Renal cortex interstitium (tissue), 11 donors: ENCODE data around the gene PROK1. TPM values are rescaled to one million over a fixed set of nuclear protein-coding genes. Genes with fewer than 3 reads are reported as not detected.

Experiments
- DNase-seq, 11 donors: peaks; one replicate each; pipeline ENCODE4 v3.0.0-alpha.2; 2013; ENCODE audit warnings: low read depth in 9 of 11, low spot score in 4 of 11; ENCODE audit errors: extremely low read depth in 1 of 11
- polyA plus RNA-seq, 3 donors: library from polyadenylated mRNA; unstranded; fragments of 120-200 nt; gene quantifications; one replicate each; pipeline ENCODE4 v1.2.1, GENCODE V29; 2013; ENCODE audit not compliant: insufficient read length in 3 of 3

The PROK1 gene
- polyA plus RNA-seq, 3 donors = 0.07 to 0.12 TPM; not detected in 1

DNA sequence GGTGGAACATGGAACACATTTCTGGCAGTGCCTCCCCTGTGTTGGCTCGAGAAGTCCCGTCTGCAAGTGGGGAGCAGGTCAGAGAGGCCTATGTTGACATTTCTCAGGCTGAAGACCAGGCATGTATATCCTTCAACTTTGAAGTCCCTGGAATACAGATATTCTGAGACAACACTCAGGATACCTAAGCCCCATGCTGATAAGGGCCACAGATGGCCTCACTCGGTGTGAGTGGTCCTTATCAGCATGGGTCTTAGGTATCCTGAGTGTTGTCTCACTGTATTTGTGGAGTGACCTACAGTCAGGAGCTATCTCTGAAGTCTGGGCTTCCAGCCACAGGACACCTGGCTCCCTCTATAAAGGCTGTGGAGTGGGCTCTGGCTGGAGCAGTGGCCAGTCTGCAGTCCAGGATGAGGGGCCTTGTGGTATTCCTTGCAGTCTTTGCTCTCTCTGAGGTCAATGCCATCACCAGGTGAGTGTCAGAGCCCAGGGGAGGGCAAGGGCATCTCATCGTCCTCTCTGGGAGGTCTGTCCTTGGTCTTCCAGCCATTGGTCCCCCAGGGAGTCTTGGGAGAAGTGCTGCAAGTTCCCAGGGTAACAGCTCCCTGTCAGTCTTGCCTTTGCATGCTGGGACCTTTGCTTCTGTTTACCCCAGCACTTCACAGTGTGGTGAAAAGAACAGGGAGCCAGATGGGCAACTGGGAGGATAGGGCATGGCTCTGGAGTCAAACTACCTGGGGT is 29.6 kb downstream of the PROK1 start:
- DNase-seq = no peak

- DNase-seq = no peak
These were observed 31.1 kb downstream of the PROK1 start for GRCh38 chr1:110481968-110482623.

- DNase-seq = no peak
These were observed 31.8 kb downstream of the PROK1 start for GRCh38 chr1:110482662-110483307.

DNA sequence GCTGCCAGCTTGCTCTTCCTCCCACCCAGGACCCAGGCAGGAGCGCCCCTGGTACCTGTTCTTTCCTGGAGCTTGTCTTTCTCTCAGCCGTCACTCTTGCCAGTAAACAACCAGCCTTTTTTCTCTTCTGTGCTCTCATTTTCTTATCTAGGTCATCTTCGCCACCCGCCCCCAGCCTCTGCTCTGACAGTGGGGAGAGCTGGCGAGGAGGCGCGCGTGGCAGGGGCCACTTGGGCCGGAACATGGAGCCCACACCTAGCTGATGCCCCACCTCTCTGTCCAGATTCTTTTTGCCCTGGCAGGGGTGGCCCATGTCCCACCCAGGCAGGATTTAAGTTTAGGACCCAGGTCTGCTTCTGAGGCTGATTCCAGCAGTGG is 32.3 kb downstream of the PROK1 start:
- DNase-seq = no peak

GRCh38 chr1:110484801-110485200 is 33.9 kb downstream of the PROK1 start:
- no peak for DNase-seq

- no peak for DNase-seq
These were observed 34.8 kb downstream of the PROK1 start for GRCh38 chr1:110485725-110486124.

DNA sequence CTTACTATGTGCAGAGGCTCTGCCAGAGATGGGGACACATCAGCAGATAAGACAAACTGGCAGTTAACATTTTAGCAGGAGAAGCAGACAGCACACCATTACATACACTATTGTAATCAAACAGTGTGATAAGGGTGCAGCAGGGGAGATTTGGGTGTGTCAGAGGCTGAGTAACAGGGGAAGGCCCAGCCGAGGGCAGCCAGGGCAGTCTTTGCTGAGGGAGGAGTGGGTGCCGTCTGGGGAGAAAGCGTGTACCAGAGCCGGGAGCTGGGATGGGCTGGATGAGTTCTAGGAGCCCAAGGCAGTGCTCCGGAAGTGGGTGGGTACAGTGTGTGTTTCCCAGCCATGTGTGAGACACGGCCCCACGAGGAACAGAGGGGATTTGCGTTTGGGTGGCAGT is 36.8 kb downstream of the PROK1 start:
- DNase-seq = no peak

DNA sequence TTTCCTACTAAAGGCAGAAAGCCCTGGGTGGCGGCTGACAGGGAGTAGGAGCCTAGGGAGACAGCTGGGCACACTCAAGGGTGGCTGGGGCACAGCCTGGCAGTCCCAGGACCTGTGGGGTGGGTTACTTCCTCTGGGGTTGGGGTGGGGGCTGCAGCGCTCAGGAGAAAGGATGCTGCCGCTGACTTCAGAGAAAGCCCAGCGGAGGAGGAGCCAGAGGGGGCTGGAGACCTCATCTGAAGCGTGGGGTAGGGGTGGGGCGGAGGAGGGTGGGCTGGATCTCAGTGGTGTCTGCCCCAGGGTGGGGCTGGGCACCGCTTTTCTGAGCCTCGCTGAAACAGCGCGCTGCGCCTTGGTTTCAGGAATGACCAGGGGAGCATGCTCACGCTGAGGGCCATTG is 37.2 kb downstream of the PROK1 start:
- no peak for DNase-seq

DNA sequence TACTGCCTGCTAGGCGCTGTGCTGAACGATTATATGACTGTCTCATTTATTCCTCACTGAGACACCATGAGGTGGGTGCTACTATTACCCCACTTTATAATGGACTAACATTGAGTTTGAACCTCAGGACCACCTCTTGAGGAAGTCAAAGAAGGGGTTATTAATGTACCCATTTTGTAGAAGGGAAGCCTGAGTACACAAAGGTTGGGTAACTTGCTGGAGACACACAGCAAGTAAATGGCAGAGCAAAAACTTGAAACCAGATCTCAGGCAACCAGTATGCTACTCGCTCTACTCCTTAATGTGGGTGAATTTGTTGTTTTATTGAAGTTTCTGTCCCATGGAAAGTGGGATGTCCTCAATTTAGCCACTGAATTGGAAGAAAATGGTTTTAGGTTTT is 37.9 kb downstream of the PROK1 start:
- no peak for DNase-seq

DNA sequence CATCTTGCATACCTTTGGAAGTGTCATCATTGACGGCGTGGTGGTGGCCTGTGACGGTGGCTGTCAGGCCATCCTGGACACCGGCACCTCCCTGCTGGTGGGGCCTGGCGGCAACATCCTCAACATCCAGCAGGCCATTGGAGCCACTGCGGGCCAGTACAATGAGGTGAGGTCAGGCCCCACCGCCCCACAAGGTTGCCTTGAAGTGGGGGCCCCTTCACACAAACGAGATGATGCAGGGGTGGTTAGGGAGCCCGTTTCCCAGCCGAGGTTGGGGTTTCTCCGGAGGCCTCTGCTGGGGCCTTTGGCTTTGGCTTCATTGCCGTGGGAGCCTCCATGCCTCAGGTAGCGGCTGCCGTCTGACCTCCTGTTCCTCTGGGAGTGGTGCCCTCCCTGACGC is 38.5 kb downstream of the PROK1 start:
- DNase-seq = no peak

DNA sequence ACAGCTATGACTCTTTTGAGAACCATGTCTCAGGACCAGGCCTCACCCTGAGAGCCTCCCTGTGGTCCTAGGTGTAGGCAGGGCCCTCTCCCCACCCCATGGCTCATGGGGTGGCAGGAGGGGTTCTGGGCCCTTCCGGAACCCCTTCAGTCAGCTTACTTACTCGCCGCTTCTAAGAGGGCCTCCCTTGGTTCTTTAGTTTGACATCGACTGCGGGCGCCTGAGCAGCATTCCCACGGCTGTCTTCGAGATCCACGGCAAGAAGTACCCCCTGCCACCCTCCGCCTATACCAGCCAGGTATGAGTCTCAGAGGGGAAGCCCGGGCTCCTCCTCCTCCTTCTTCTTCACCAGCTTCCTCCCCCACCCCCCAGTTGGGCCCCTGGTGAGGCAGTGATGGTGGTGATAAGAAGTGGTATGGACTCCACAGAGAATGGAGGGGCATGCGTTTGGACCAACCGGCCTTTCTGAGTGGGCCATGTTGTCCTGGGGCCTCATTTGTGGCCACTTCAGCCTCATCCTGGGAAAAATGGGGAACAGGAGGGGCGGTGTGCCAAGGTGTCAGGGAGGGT is 39.1 kb downstream of the PROK1 start:
- no peak for DNase-seq

DNA sequence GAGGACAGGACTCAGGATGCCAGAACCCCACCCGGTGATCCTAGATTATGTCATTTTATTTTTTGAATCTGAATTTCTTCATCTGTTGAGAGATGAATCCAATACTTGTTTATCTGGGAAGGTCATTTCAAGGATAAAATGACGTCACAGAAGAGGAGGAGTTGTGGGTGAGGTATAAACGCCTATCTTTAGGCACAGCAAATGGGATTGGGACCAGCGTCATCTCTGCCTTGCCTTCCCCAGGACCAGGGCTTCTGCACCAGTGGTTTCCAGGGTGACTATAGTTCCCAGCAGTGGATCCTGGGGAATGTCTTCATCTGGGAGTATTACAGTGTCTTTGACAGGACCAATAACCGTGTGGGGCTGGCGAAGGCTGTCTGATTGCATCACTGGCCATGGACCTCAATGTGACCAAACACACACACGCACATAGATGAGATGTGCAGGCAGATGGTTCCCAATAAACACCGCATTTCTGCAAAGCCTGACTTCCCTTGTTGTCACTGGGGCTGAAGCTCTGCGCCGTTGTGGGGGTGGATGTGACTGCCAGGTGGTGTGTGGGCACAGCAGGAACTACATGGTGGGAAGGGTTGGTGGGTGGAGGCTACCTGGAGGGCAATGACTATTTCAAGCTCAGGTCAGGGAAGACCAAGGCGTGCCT is 40.0 kb downstream of the PROK1 start:
- DNase-seq = no peak

- no peak for DNase-seq
These were observed 41.6 kb downstream of the PROK1 start for GRCh38 chr1:110492573-110492972.

DNA sequence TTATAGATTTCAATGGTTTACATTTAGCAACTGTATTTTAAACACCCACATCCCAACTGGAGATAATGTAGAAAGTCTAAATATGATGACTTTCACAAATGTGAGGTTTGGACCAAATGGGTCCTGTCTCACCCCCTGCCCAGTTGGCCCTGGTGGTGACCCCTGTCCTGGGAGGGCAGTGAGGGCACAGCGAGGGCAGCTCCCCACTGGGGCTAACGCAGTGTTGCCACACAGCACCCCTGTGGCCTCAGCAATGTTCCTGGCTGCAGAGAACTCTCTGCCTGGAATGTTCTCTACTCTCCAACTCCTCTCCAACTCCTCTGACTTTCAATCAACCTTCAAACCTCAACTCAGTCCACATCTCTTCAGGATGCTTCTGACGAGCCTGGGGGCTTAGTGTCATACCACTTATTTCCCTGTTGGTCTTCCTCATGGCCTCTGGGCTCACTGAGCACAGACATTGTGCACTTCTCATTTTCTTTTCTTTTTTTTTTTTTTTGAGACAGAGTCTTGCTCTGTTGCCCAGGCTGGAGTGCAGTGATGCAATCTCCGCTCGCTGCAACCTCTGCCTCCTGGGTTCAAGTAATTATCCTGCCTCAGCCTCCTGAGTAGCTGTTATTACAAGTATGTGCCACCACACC is 42.2 kb downstream of the PROK1 start:
- DNase-seq = no peak

DNA sequence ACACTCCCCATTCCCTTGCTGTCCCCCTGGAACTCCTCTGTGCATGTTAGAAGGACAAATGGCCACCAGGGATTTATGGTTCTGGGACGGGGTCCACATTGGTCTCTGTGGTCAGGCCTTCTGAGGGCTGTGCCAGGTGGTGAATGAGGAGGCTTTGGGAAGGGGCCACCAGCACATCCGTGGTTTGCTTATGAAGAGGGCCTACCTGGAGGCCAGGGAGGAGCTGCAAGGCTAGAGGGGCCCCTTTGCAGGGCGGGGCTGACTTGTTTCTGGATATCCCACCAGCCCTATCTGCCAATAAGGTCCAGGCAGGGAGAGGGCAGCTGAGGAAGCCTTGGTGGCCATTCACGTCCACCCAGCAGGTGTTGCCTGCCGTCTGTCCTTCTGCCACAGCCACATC is 43.1 kb downstream of the PROK1 start:
- DNase-seq = no peak

GRCh38 chr1:110494522-110495406 is 43.8 kb downstream of the PROK1 start:
- no peak for DNase-seq

DNA sequence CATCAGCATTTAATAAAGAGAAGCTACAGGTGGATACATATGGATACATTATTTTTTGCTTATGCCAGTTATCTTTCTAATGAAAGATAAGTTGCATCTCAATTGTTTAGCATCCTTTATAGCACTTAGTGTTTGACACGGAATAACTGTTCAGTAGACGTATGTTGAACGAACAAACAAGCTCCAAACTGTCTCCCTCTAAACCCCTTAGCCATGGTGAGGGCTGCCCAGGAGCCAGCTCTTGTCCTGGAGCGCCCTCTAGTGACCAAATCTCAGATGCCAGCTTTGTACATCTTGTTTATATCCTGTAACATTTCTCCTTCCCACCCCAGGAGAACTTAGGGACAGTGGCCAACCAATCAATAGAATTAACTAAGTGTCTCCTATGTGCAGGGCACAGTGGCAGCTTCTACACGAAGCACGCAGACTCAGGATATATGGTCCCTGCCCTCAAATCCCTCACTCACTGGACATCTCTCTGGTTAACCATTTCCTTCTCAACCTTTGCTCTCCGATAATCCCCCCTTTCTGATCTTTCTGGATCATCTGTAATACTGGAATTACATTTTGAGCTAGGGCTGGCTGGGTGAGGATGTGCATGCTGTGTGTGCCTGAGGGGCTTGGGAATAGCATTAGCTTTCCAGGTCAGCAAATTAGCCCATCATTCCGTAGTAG is 45.1 kb downstream of the PROK1 start:
- DNase-seq = peak; percentile 26 to 74 (median 58)

DNA sequence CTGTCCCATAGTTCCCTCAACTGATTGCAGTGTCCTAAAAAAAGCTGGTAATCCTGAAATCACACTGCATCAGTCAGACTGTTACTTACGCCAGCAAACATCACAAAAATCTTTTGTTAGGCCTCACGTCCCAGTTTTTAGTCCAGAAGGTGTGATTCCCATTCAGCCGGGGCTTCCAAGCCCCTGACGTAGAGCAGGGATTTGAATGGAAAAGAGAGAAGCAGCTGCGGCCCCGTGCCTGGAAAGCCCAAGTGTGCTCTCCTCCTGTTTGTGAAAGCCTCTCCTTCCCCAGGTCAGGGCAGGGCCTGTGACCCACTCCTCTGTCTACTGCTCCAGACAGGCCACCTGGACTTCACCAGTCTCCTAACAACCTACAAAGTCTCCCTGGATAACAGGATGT is 47.3 kb downstream of the PROK1 start:
- no peak for DNase-seq
